H1 (cell line): ENCODE results near the gene HIPK2.

Experiments used
- ASH2L ChIP-seq: fragments of 200-600, 300-600 bp; sonication (generic); IDR thresholded peaks from one replicate; pipeline ENCODE4 v1.7.1; 2017; ENCODE audit warnings: low read length
- TF ChIP-seq, protein P1 (sequence below), 3 experiments: IDR thresholded peaks; 1 replicate in 2 of 3; 2 replicates in 1 of 3; pipeline versions ENCODE4 v1.5.1 to v1.6.1; 2011; ENCODE audit warnings: low read length in 3 of 3, mild to moderate bottlenecking in 3 of 3, inconsistent platforms in 2 of 3, low read depth in 1 of 3, moderate library complexity in 1 of 3; ENCODE audit not compliant: insufficient read depth in 1 of 3; ENCODE audit errors: control extremely low read depth in 1 of 3

GRCh38 chr7:139698844-139699243 lies 79.0 kb downstream of the HIPK2 start:
- TF ChIP-seq ASH2L = no peak
- TF ChIP-seq, protein P1, sequence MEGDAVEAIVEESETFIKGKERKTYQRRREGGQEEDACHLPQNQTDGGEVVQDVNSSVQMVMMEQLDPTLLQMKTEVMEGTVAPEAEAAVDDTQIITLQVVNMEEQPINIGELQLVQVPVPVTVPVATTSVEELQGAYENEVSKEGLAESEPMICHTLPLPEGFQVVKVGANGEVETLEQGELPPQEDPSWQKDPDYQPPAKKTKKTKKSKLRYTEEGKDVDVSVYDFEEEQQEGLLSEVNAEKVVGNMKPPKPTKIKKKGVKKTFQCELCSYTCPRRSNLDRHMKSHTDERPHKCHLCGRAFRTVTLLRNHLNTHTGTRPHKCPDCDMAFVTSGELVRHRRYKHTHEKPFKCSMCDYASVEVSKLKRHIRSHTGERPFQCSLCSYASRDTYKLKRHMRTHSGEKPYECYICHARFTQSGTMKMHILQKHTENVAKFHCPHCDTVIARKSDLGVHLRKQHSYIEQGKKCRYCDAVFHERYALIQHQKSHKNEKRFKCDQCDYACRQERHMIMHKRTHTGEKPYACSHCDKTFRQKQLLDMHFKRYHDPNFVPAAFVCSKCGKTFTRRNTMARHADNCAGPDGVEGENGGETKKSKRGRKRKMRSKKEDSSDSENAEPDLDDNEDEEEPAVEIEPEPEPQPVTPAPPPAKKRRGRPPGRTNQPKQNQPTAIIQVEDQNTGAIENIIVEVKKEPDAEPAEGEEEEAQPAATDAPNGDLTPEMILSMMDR (IDR thresholded peaks at IDR 0.05; ENCODE audit: control extremely low read depth in 1 of 3, insufficient read depth in 1 of 3, low read depth in 1 of 3, low read length in 3 of 3) = no peak
